Activated CD4-positive, alpha-beta T cell treated with anti-CD3 and anti-CD28 coated beads, Interleukin-2, amount 50 U/mL, for 1 hour (primary cell): ENCODE measurements around the gene TMCC2.

ENCODE experiments used
- DNase-seq: peaks from one replicate; pipeline ENCODE4 v3.0.0-alpha.2; 2020

The TMCC2 gene

DNA sequence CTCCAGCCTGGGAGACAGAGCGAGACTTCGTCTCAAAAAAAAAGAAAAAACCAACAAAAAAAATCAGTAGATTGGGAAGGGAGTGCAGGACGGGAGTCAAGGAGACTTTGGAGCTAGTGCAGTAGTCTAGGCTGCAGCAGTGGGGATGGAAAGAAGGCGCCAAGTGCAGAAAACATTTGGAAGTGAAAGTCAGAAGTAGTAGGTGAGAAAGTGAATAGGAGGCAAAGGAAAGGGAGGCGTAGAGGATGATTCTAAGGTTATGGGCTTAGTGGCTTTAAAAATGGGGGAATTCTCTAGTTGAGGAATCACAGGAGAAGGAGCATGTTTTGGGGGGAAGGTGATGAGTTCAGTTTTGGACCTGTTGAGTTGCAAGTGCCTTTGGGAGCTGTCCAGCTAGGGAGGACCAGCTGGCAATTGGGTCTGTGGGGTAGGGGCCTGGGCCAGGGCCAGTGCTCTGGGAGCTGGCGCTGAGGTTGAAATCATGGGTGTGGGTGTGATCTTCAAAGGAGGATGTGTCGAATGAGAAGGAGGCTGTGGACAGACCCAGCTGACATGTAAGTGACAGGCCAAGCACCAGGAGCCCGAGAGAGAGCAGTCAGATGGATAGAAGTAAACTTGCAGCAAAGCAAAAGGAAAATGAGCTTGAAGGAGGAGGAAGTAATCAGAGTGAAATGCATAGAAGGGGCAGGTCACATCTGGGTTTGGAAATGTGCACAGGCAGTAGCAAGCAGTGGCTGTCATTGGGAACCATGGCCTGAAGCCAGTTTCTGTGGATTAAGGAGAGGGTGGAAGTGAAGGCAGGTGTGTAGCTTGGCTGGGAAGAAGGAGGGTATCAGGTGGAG is 15.8 kb downstream of the TMCC2 start:
- DNase-seq, result no peak

DNA sequence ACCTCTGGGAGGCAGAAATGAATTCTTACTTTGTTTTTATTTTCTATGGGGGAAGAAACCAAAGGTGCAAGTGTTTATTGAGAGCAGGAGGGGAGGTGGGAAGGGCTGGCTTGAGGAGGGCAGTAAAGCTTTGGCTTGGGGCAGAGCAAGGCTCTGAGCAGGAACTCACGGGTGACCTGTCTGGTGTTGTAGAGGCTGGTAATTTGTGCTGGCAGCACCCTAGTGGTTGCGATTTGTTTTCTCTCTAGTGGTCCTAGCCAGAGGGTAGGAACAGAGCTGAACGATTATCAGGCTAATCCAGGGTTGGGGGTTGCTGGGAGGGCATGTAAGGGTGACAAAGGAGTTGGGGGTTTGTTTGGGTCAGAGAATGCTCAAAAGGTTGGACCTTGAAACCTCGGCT is 16.6 kb downstream of the TMCC2 start:
- DNase-seq, result no peak

DNA sequence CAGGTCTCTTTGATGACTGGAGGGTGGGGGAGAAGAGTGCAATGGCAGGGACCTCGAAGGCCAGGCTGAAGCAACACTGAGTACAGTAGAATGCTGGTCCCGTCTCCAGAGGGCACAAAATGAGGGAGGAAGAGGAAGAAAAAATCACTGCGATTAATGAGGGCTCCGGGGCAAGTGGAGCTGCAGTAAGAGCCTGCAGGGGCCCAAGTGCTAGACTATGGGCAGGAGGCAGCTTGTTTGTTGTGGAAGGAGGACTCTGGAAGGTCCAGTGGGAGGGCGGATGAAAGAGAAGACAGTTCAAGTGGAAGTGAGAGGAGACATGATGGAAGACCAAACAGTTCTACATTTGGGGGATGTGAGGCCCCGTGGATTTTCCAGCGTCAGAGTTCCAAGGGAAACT is 17.4 kb downstream of the TMCC2 start:
- no peak for DNase-seq

DNA sequence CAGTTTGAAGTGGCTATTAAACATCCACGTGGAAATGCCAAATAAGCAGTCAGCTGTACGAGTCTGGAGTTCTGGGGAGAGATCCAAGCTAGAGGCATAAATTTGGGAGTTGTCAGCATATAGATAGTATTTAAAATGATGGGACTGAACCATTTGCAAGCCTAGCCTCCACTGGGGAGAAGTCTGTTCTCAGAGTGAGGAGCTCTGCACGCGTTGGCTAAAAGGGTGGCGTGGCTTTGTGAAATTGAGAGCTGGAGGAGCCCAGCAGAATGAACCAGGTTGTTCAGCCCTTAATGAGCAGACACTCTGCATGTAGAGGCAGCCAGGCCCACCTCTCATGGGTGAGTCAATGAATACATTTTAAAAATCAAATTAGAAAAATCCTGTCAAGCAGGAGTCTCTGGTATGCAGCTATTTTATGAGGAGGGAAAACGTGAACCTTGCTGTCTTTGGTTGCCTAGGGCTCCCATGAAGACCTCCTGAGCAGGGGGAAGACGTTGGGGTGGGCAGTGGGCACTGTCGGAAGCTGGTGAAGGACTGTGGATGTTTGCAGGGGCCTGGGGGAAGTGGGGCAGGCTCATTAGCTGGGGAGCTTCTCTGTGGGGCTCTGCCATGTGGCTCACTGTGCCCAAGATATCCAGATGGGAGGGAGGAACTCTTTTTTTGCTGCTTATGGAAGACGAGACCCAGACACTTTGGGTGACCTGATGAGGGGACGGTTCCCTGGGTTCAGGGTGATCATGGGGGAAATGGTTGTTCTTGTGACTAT is 18.8 kb downstream of the TMCC2 start:
- DNase-seq, result no peak

DNA sequence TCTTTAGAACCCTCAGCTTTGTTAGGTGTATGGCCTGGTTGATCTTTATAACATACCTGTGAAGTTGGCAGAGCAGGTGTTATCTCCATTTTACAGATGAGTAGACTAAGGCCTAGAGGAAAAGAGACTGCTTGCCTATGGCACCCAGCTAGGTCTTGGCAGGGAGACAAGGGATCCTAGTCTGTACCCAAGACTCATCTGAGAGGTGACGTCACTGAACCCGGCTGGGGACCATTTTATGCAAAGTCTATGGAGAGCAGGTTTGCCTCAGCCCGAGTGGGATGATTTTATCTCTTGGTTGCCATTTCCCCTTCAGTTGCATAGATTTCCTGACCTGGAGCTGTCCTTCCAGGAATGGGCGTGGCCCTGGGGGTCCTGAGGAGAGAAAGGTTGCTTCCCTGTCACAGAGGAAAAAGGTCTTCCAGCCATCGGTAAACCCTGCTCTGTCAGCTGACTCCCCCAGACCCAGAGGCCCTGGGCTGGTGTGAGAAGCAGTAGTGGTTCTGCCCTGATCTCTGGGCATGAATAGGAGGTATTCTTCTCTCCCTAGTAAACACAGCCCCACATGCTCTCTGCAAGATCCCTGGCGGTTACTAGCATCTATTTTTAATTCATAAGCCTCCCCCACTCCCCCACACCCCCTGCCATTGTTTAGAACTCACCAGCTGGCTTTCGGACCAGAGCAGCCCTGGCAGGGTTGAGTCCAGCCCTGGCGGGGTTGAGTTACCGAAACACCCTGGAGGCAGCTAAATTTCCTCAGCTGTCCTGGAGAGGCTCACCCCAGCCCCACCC is 19.6 kb downstream of the TMCC2 start:
- DNase-seq, result no peak

DNA sequence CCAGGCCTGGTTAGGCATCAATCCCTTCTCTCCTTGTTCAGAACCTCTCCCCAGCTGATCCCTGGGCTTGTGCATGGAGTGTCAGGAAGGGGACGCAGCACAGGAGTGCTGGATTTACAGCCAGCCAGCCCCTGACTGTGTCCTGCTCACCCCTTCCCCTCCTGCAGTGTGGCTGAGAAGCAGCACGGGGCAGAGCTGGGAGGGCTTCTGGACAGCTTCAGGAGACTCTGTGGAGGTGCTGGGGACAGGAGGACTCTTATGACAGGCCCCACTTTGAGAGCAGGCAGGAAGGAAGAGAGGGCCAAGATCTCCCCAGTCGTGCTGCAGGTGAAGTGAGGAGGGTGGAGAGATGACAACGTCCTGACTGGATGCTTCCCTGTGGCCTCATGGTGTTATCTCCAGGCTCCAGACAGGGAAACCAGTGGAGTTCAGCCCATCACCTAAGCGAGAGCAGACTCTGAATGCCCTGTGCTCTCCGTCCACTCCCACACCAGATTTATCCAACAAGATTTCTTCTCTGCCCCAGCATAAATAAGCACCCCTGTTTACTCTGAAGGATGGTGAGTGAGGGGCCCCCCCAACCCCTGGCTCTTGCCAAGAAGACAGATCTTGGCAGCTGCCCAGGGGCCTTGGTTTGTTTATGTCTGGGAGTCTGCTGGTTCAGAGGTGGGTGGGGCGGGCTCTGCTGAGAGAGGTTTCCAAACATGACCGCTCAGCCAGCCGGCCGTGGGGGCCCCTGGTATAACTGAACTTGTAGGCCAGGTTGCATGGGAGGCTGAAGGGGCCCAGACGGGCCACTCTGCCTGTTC is 21.3 kb downstream of the TMCC2 start:
- no peak for DNase-seq

DNA sequence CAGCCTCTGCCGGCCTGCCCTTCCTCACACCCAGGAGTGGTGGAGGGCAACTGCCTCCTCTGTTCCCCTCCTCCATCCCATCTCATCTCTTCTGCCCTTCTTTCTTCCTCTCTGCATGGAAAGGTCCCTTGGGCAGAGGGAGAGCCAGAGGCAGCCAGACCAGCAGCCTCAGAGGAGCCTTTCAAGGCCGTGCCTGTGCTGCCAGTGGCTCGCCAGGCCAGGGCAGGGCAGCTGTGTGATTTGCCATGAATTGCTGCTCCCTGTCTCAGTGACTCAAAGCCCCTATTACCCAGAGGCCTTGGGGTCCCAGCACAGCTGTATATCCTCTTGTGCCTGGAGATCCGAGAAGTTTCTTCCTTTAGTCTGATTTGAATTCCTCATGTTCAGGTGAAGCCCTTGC is 21.9 kb downstream of the TMCC2 start:
- DNase-seq, result no peak

DNA sequence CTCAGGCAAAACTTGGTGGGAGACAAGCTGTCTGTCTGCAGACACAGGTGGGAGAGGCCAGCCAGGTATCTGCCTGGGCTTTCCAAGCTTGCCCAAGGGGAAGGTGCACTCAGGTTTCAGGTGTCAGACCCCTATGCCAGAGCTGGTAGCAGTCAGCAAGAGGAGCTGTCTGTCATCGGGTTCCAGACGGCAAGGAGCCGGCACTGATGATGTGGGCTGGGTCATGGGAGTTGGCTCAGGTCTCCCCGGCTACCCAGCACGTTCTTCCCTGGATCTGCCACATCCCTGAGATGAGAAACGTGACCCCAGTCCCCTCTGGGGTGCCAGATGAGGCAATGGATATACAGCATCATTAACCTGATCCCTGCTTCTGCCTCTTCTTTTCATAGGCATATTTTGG is 23.0 kb downstream of the TMCC2 start:
- DNase-seq, result no peak

DNA sequence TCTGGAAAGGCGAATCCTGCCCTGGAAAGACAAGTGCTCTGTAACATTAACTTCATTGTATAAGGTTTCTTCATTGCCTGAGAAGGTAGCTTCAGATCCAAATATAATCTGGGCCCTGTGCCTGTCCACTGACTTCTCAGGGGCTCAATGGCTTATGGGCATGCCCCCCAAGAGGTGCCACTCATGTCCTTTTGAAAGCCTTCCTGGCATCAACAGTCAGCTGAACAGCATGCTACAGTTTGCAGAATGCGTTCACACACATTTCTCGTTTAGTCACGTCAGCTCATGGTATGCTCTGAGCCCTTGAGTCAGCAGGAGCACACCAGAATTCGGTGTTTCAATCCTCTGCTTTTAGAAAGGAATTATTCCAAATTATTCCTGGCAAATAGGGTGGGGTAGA is 23.8 kb downstream of the TMCC2 start:
- DNase-seq, result no peak

DNA sequence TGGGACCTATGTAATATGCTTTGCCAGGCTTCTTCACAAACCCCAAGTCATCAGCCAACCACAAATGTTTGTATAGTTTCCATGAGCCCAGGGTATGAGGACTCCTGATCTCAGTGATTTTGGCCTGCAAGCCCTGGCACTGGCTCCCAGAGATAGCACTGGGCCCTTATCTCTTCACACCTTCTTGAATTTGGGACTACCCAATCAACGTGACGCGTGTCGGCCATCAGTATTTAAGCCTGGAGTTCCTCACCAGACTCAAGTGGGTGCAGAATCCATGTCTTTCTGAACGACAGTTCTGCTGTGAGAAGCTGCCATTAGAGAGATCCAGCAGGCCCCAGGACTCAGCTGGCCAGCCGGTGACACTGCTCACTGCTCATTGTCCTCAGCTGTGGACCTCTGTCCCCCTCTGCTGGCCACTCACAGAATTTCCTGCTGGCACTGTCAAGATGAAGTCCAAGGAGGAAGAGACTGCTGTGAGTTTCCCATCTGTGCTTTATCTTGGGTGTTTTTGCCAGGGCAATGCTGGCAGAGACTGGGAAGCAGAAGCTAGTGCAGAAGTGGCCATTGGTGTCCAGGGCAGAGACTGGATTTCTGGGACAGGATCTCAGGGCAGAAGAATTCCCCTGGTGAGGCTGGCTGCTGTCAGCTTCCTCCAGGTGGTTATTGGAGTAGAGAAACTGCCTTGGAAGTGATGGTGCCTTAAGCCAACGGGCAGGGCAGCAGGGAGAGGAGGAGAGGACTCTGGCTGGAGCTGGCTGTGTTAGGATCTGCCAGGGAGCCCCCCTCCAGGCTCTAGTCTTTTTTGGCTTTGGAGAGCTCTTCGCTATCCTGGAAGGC is 28.4 kb downstream of the TMCC2 start:
- peak; percentile 85 for DNase-seq

DNA sequence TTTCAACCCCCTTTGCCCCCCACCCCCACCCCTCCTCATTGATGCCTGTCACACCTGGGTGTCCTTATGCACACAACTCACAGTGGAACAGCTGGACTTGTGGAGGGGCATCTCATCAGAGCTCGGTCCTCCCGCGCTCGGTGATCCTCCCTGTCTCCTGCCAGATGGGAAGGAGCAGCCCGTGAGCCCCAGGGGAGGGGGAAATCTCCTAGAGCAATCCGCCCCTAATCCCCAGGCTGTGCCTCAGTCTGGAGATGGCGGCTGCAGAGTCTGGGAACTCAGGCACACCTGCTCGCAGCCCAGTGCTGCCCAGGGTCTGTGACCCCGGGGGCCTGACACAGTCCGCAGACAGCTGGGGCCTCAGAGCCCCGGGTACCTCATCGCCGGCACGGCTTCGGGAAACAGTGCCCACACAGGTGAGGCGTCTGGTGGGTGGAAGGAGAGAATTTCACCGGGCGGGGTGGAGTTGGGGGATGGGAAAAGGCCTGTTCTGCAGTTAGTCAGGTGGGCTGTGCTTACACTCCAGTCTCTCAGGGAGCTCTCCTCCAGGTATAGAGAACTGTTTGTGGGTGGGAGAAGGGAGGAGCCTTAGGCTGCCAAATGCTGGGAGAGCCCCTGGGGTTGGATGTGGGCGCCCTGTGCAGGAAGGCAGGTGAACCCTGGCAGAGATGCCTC is 29.3 kb downstream of the TMCC2 start:
- DNase-seq, result no peak

DNA sequence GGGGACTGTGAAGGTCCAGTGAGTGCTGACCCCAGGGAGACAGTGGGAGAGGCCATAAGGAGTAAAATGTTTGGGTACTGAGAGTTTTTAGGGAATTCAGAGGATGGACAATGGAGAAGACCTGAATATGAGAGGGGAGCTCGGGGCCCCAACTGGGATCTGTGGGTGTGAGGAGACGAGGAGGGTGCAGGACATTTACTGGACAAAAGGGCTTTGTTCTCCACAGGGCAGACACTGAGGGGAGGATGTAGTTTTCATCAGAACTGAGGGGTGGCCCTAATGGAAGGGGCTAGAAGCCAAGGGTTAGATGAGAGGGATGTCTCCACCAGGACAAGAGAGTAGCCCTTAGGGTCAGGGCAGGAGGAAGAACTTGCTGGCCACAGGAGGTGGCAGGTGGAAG is 30.0 kb downstream of the TMCC2 start:
- no peak for DNase-seq

DNA sequence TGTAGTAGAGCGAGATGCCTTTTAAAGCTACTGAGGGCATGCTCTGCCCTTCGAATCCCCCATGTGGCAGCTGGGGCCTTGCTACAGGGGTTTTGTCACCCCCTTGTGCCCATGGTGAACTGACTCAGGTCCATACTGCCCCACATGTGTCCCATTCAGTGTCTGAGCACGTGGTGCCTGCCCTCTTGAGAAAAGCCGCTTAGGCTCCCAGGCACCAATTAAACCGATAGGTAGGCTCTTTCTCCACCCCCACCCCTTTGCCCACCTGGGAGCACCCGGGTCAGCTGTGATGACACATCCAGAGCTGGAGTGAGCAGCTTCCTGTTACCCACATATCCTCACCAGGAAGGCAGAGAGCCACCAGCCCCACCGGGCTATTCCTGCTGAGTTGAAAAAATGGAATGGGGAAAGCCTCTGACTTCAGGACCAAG is 30.5 kb downstream of the TMCC2 start:
- DNase-seq, result no peak

DNA sequence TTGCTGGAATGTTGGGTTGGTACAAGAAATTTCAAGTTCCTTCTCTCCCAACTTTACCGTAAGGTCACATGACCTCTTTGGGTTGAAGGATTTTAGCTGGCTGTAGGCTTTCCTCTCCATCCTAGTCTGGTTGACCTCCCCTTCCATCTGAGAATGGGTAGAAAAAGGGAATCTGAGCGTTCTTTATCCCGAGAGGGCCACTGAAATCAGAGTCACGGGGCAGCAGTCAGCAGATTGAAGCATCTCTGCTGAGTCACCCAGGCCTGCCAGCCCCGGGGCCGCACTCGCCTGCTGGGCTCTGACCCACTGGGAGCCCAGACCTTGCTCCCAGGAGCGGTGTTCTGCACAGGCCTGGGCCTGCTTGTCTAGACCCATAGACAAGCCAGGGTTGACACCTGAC is 31.0 kb downstream of the TMCC2 start:
- no peak for DNase-seq

DNA sequence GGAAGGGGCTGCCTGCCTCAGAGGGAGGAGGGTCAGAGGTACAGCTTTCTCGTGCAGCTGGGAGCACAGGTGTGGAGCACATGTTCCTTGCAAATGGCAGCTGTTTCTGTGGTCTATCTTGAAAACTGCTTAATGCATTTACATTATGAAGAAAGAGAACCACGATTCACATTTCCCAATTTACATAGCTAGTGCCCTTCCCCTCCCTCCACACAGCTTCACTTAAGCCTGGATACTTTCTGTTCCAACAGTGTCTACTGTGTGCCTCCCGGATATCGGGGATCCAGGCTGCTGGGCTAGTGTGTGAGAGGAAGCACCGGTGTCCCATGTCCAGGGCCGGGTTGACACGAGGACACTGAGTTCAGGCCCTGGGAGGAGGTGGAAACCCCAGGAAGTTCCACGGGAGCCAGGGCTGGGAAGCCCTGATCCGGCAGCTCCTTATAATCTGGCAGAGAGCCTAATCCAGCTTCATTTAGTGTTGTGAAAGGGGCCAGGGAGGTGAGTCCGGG is 31.6 kb downstream of the TMCC2 start:
- no peak for DNase-seq

DNA sequence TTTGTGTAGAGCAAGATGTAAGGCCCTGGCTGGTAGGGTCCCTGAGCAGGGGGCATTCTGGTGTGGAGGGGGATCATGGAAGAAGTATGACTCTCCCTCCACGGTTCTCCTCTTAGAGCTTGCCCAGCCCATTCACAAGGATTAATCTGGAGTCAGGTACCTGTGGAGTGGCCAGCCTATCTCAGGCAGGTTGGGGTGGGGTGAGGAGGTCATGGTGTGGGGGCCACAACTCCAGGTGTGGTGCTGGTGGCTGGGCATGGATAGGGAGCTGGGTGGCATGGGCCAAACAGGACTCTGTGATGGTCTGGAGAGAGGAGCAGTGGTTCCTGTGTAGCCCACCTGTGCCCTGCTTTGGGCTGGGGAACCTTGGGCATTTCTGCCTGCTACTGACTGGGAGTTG is 32.3 kb downstream of the TMCC2 start:
- DNase-seq, result no peak

DNA sequence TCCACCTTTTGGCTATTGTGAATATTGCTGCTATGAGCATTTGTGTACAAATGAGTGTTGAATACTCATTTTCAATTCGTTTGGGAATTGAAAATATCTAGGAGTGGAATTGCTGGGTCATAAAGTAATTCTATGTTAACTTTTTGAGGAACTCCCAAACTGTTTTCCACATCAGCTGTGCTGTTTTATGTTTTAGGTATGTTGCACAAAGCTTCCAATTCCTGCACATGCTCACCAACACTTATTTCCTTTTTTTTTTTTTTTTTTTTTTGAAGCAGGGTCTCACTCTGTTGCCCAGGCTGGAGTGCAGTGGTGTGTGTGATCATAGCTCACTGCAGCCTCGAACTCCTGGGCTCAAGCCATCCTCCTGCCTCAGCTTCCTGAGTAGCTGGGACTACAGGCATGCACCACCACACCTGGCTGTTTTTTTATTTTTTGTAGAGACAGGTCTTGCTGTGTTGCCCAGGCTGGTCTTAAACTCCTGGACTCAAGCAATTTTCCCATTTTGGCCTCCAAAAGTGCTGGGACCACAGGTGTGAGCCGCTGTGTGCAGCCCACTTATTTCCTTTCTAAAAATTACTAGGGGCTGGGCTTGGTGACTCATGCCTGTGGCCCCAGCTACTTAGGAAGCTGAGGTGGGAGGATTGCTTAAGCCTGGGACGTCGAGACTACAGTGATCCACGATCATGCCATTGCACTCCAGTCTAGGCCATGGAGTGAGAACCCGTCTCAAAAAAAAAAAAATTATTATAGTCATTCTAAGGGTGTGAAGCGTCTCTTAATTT is 33.4 kb downstream of the TMCC2 start:
- no peak for DNase-seq

DNA sequence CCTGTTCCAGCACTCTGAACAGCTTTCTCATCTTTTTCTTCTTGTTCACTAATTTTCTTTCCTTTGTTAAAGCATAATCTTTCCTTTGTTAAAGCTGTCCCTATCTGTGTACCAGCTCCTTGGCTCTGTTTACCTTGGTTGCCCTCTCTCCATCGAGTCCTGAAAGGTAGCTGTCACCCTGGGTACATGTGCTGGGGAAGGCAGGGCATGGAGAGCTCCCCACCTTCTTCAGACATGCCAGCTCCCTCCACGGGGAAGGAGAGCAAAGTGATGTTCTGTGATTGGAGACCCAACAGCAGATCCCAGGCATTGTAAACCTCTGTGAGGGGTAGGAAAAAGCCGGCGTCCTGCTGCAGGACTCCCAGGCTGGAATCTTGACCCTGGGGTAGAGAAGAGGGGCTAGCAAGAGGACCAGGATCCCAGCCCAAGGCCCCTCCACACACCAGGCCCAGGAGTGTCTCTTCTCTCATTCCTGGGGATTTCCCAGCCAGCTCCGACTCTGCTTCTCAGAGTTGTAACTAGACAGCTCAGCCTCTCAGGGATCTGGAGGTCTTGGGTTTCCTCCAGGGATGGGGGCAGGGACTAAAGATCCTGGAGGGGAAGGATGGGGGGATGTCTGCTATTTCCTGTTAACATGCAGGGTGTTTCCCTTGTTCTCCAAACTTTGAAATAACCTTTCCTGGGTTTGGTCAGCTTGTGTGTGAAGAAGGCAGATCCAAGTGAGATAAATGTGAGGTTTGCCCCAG is 34.4 kb downstream of the TMCC2 start:
- DNase-seq, result no peak

DNA sequence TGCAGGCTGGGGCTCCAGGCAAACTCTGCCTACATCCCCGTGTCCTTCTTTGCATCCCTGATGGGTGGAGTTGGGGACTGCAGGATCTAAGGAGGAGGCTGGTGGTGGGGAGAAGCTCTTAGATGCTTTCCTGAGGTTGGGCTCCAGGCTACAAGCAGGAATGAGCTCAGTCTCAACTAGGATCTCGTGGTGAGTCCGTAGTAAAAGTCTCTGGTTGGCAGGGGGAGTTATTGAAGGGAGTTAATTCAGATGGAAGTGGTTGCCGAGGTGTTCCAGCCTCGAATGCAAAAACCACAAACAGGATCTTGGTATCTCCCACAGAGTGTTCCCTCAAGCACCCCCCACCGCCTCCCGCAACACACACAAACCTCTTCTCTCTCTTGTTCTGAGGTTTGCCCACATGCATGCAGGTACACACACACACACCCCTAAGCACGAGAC is 35.0 kb downstream of the TMCC2 start:
- DNase-seq, result no peak
